Progenitor cell of endocrine pancreas (in vitro differentiated cells): Measurements from ENCODE around the gene IDI2. TPM values are rescaled to one million over a fixed set of nuclear protein-coding genes. Genes with fewer than 3 reads are reported as not detected.
A peak's percentile ranks its signal among the peaks of the same experiment; 100 is the strongest.

Source experiments
- DNase-seq: peaks from one replicate; pipeline ENCODE4 v3.0.0; 2021; ENCODE audit warnings: low spot score; ENCODE audit not compliant: unreplicated experiment
- H3K27ac Mint-ChIP-seq: 2 replicates; pipeline ENCODE4 v1.8.0; 2021; ENCODE audit warnings: mild to moderate bottlenecking, moderate library complexity, mixed read lengths
- H3K27me3 Mint-ChIP-seq: 2 replicates; pipeline ENCODE4 v1.8.0; 2021; ENCODE audit warnings: mixed read lengths
- H3K36me3 Mint-ChIP-seq: 2 replicates; pipeline ENCODE4 v1.8.0; 2022; ENCODE audit warnings: mixed read lengths; ENCODE audit not compliant: insufficient read depth
- H3K4me1 Mint-ChIP-seq: 2 replicates; pipeline ENCODE4 v1.8.0; 2021; ENCODE audit warnings: low read depth, mixed read lengths
- H3K4me3 Mint-ChIP-seq: 2 replicates; pipeline ENCODE4 v1.8.0; 2021; ENCODE audit warnings: low read depth, mild to moderate bottlenecking, moderate library complexity, mixed read lengths
- H3K9me3 Mint-ChIP-seq: 2 replicates; pipeline ENCODE4 v1.8.0; 2021; ENCODE audit warnings: low read depth, mixed read lengths
- CTCF ChIP-seq: fragments of 200-600 bp; sonication (generic); IDR thresholded peaks from one replicate; pipeline ENCODE4 v1.5.0; 2021; ENCODE audit warnings: antibody characterized with exemption, mild to moderate bottlenecking; ENCODE audit not compliant: unreplicated experiment
- total RNA-seq: library from RNA; stranded (reverse); gene quantifications from 2 replicates; pipeline ENCODE4 v1.2.1, GENCODE V29; 2021

Gene IDI2
- total RNA-seq, 1 donor from 2014 or later: not detected

- no peak for TF ChIP-seq CTCF
- H3K4me3 Mint-ChIP-seq: no peak overlapping the region
These were observed 45.1 kb downstream of the IDI2 start for GRCh38 chr10:980468-981093.

GRCh38 chr10:978826-979421 lies 46.7 kb downstream of the IDI2 start:
- Mint-ChIP-seq H3K27ac (no peak overlapping the region), H3K36me3 (peaks cover 28% of the 10 kb centered on the region), H3K4me3 (no peak overlapping the region), H3K4me1 (peaks cover 23% of the 10 kb centered on the region), H3K9me3 (peaks cover 22% of the 10 kb centered on the region), H3K27me3 (no peaks in the 10 kb centered on the region)
- DNase-seq: no peak
- no peak for TF ChIP-seq CTCF

More at GRCh38 chr10:980468-981093, 45.1 kb downstream of the IDI2 start:
- Mint-ChIP-seq H3K36me3 (peaks cover 25% of the 10 kb centered on the region), H3K4me1 (peaks cover 26% of the 10 kb centered on the region), H3K27ac (no peak overlapping the region), H3K9me3 (peaks cover 22% of the 10 kb centered on the region), H3K27me3 (no peaks in the 10 kb centered on the region)
- DNase-seq: no peak

GRCh38 chr10:976316-976715 lies 49.3 kb downstream of the IDI2 start:
- H3K27me3 Mint-ChIP-seq: no peaks in the 10 kb centered on the region
- H3K36me3 Mint-ChIP-seq: peaks cover 28% of the 10 kb centered on the region

GRCh38 chr10:974785-975074 lies 50.9 kb downstream of the IDI2 start:
- peaks cover 48% of the 10 kb centered on the region for H3K4me1 Mint-ChIP-seq
- no peak for TF ChIP-seq CTCF
- DNase-seq: no peak
- H3K27me3 Mint-ChIP-seq: no peaks in the 10 kb centered on the region
- no peak overlapping the region for H3K4me3 Mint-ChIP-seq
- peaks cover 19% of the 10 kb centered on the region for H3K36me3 Mint-ChIP-seq
- H3K9me3 Mint-ChIP-seq: peaks cover 15% of the 10 kb centered on the region
- H3K27ac Mint-ChIP-seq: peak overlapping the region; percentile 98

More at GRCh38 chr10:976316-976715, 49.3 kb downstream of the IDI2 start:
- no peak overlapping the region for H3K4me3 Mint-ChIP-seq
- DNase-seq: no peak
- H3K9me3 Mint-ChIP-seq: peaks cover 22% of the 10 kb centered on the region
- TF ChIP-seq CTCF: no peak
- no peak overlapping the region for H3K27ac Mint-ChIP-seq
- H3K4me1 Mint-ChIP-seq: peaks cover 34% of the 10 kb centered on the region

GRCh38 chr10:974038-974784 lies 51.4 kb downstream of the IDI2 start:
- peaks cover 17% of the 10 kb centered on the region for H3K36me3 Mint-ChIP-seq
- H3K4me3 Mint-ChIP-seq: no peak overlapping the region
- peak overlapping the region; percentile 98 for H3K27ac Mint-ChIP-seq
- H3K9me3 Mint-ChIP-seq: peaks cover 14% of the 10 kb centered on the region
- no peaks in the 10 kb centered on the region for H3K27me3 Mint-ChIP-seq
- H3K4me1 Mint-ChIP-seq: peaks cover 52% of the 10 kb centered on the region
- DNase-seq: no peak
- no peak for TF ChIP-seq CTCF
